HepG2 (cell line): ENCODE measurements around the gene ZNF222. TPM values are rescaled to one million over a fixed set of nuclear protein-coding genes. Genes with fewer than 3 reads are reported as not detected.

Experiments used
- CENPT ChIP-seq: sonication (generic); formaldehyde crosslinking; IDR thresholded peaks from 2 replicates; pipeline ENCODE4 v1.8.0; 2022; ENCODE audit warnings: low read depth, mild to moderate bottlenecking, moderate library complexity, missing genetic modification reagents
- FOXJ3 ChIP-seq: sonication (generic); formaldehyde crosslinking; IDR thresholded peaks from 2 replicates; pipeline ENCODE4 v1.4.0; 2020; ENCODE audit warnings: missing genetic modification reagents, mild to moderate bottlenecking, borderline replicate concordance
- GTF2F1 ChIP-seq: fragments of 150-350 bp; IDR thresholded peaks from 2 replicates; pipeline ENCODE4 v1.6.1; 2014; ENCODE audit warnings: low read length
- KMT2B ChIP-seq: IDR thresholded peaks from 2 replicates; pipeline ENCODE4 v1.6.1; 2016; ENCODE audit warnings: missing genetic modification reagents, missing compliant biosample characterization
- MIER3 ChIP-seq: IDR thresholded peaks from 2 replicates; pipeline ENCODE4 v1.6.1; 2016; ENCODE audit warnings: missing compliant biosample characterization, borderline replicate concordance
- NFAT5 ChIP-seq: sonication (generic); formaldehyde crosslinking; IDR thresholded peaks from 2 replicates; pipeline ENCODE4 v1.4.0; 2020; ENCODE audit warnings: missing genetic modification reagents
- NPAS2 ChIP-seq: sonication (generic); formaldehyde crosslinking; IDR thresholded peaks from 2 replicates; pipeline ENCODE4 v1.8.0; 2022; ENCODE audit warnings: mild to moderate bottlenecking, missing genetic modification reagents, borderline replicate concordance
- NR2F1 ChIP-seq, 2 experiments: fragments of 450-650 bp in 1 of 2; formaldehyde crosslinking in 1 of 2; IDR thresholded peaks; 2 replicates each; pipeline versions ENCODE4 v1.5.0 to v1.6.1; 2016 to 2020; ENCODE audit warnings: mild to moderate bottlenecking in 1 of 2, missing compliant biosample characterization in 1 of 2, missing genetic modification reagents in 1 of 2, moderate library complexity in 1 of 2
- ZNF235 ChIP-seq: sonication (generic); formaldehyde crosslinking; IDR thresholded peaks from 2 replicates; pipeline ENCODE4 v1.8.1; 2023; ENCODE audit warnings: mild to moderate bottlenecking, missing genetic modification reagents, borderline replicate concordance
- ZNF337 ChIP-seq: sonication (generic); formaldehyde crosslinking; IDR thresholded peaks from 2 replicates; pipeline ENCODE4 v1.5.1; 2020; ENCODE audit warnings: missing genetic modification reagents, low read depth, mild to moderate bottlenecking, borderline replicate concordance
- ZNF512 ChIP-seq: sonication (generic); formaldehyde crosslinking; IDR thresholded peaks from 2 replicates; pipeline ENCODE4 v1.4.0; 2020; ENCODE audit warnings: mild to moderate bottlenecking, missing genetic modification reagents
- ZNF557 ChIP-seq: sonication (generic); formaldehyde crosslinking; IDR thresholded peaks from 2 replicates; pipeline ENCODE4 v1.4.0; 2020; ENCODE audit warnings: missing genetic modification reagents
- ZNF589 ChIP-seq: sonication (generic); formaldehyde crosslinking; conservative IDR thresholded peaks from 2 replicates; pipeline ENCODE4 v1.8.0; 2022; ENCODE audit warnings: mild to moderate bottlenecking, moderate library complexity, missing genetic modification reagents
- ZNF674 ChIP-seq: sonication (generic); formaldehyde crosslinking; IDR thresholded peaks from 2 replicates; pipeline ENCODE4 v1.5.0; 2020; ENCODE audit warnings: low read depth, mild to moderate bottlenecking, missing genetic modification reagents
- polyA plus RNA-seq, 8 experiments: library from polyadenylated mRNA; depleted of rRNA in 3 of 8; stranded (reverse) in 7 of 8; unstranded in 1 of 8; fragments of >200 nt; fragmentation: Illumina TruSeq in 4 of 8; extraction: Trizol in 4 of 8; gene quantifications; 2 replicates each; pipeline versions ENCODE4 v1.2.1 to v1.2.3, GENCODE V29; 2011 to 2016; ENCODE audit warnings: low read depth in 4 of 8, missing spikeins in 1 of 8, mixed read lengths in 1 of 8; ENCODE audit not compliant: insufficient read depth in 1 of 8
- total RNA-seq, 5 experiments: library from RNA; depleted of rRNA; stranded (reverse); fragments of >200 nt; fragmentation: Illumina TruSeq; extraction: Trizol; gene quantifications; 2 replicates each; pipeline ENCODE4 v1.2.3, GENCODE V29; 2016; ENCODE audit warnings: low read depth in 1 of 5
- TF ChIP-seq, protein P1 (sequence below): sonication (generic); formaldehyde crosslinking; conservative IDR thresholded peaks from 2 replicates; pipeline ENCODE4 v1.8.0; 2022; ENCODE audit warnings: missing genetic modification reagents
- TF ChIP-seq, protein P2 (sequence below): IDR thresholded peaks from 2 replicates; pipeline ENCODE4 v1.6.1; 2016; ENCODE audit warnings: low read depth, control low read depth
- TF ChIP-seq, protein P3 (sequence below): sonication (generic); formaldehyde crosslinking; IDR thresholded peaks from 2 replicates; pipeline ENCODE4 v1.8.1; 2023; ENCODE audit warnings: mild to moderate bottlenecking, missing genetic modification reagents

The ZNF222 gene
- total and polyA plus RNA-seq, 2 of the 13 experiments (the other 11 are each of a cell fraction or from before 2014, with no cell fraction given), result 2.2 to 6.2 TPM

- TF ChIP-seq MIER3 (CRISPR knock-in tag), result peak; percentile 65; the same call in 1 of the 2 replicates
- 0 out of 2 replicates have a peak, but pooled peaks have one; percentile 51 for TF ChIP-seq NFAT5 (CRISPR knock-in tag)
- TF ChIP-seq NPAS2, result no peak
- TF ChIP-seq NR2F1 (CRISPR knock-in tag; IDR thresholded peaks at IDR 0.05), result no peak
- no peak for TF ChIP-seq CENPT (CRISPR knock-in tag)
- no peak for TF ChIP-seq ZNF512
- no peak for TF ChIP-seq GTF2F1
- TF ChIP-seq ZNF589 (CRISPR knock-in tag), result no peak; the same call in 1 of the 2 replicates
- TF ChIP-seq, protein P1, sequence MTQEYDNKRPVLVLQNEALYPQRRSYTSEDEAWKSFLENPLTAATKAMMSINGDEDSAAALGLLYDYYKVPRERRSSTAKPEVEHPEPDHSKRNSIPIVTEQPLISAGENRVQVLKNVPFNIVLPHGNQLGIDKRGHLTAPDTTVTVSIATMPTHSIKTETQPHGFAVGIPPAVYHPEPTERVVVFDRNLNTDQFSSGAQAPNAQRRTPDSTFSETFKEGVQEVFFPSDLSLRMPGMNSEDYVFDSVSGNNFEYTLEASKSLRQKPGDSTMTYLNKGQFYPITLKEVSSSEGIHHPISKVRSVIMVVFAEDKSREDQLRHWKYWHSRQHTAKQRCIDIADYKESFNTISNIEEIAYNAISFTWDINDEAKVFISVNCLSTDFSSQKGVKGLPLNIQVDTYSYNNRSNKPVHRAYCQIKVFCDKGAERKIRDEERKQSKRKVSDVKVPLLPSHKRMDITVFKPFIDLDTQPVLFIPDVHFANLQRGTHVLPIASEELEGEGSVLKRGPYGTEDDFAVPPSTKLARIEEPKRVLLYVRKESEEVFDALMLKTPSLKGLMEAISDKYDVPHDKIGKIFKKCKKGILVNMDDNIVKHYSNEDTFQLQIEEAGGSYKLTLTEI (CRISPR knock-in tag), result no peak
- TF ChIP-seq, protein P2, sequence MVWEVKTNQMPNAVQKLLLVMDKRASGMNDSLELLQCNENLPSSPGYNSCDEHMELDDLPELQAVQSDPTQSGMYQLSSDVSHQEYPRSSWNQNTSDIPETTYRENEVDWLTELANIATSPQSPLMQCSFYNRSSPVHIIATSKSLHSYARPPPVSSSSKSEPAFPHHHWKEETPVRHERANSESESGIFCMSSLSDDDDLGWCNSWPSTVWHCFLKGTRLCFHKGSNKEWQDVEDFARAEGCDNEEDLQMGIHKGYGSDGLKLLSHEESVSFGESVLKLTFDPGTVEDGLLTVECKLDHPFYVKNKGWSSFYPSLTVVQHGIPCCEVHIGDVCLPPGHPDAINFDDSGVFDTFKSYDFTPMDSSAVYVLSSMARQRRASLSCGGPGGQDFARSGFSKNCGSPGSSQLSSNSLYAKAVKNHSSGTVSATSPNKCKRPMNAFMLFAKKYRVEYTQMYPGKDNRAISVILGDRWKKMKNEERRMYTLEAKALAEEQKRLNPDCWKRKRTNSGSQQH (CRISPR knock-in tag), result no peak
- TF ChIP-seq ZNF337 (CRISPR knock-in tag), result no peak
- no peak for TF ChIP-seq FOXJ3 (CRISPR knock-in tag)
- TF ChIP-seq ZNF674, result no peak
- TF ChIP-seq KMT2B (CRISPR knock-in tag), result peak; percentile 90
- TF ChIP-seq ZNF235, result no peak
- TF ChIP-seq, protein P3, sequence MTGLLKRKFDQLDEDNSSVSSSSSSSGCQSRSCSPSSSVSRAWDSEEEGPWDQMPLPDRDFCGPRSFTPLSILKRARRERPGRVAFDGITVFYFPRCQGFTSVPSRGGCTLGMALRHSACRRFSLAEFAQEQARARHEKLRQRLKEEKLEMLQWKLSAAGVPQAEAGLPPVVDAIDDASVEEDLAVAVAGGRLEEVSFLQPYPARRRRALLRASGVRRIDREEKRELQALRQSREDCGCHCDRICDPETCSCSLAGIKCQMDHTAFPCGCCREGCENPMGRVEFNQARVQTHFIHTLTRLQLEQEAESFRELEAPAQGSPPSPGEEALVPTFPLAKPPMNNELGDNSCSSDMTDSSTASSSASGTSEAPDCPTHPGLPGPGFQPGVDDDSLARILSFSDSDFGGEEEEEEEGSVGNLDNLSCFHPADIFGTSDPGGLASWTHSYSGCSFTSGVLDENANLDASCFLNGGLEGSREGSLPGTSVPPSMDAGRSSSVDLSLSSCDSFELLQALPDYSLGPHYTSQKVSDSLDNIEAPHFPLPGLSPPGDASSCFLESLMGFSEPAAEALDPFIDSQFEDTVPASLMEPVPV, result no peak
- peak; percentile 59; the same call in 1 of the 2 replicates for TF ChIP-seq ZNF557 (CRISPR knock-in tag)
Observed at GRCh38 chr19:44071824-44072542, 46.8 kb downstream of the ZNF222 start, which contains the start of gene ZNF284 (continued).
